OCI-LY1 (cell line): ENCODE results near the gene ARHGAP22.

Experiments
- H2AFZ ChIP-seq: fragments of 200-600 bp; sonication (generic), shearing (Covaris generic); 2 replicates; pipeline ENCODE4 v1.6.0; 2014; ENCODE audit warnings: antibody characterized with exemption, mild to moderate bottlenecking, low read length
- H3F3A ChIP-seq: fragments of 200-600 bp; sonication (generic), shearing (Covaris generic); 2 replicates; pipeline ENCODE4 v1.6.0; 2014; ENCODE audit warnings: mild to moderate bottlenecking, antibody characterized with exemption, low read length, moderate library complexity; ENCODE audit not compliant: insufficient read depth
- H3K27ac ChIP-seq: fragments of 200-600 bp; sonication (generic); 2 replicates; pipeline ENCODE4 v1.5.1; 2014; ENCODE audit warnings: low read length, mixed run types, mild to moderate bottlenecking, low read depth; ENCODE audit not compliant: poor library complexity, severe bottlenecking
- H3K27me3 ChIP-seq: fragments of 200-600 bp; sonication (generic); 2 replicates; pipeline ENCODE4 v1.6.0; 2014; ENCODE audit warnings: antibody characterized with exemption, mild to moderate bottlenecking, low read length, moderate library complexity; ENCODE audit not compliant: insufficient read depth
- H3K36me3 ChIP-seq: fragments of 200-600 bp; sonication (generic); 2 replicates; pipeline ENCODE4 v1.6.1; 2014; ENCODE audit warnings: mild to moderate bottlenecking, antibody characterized with exemption, low read length, moderate library complexity, mixed read lengths; ENCODE audit not compliant: insufficient read depth
- H3K4me1 ChIP-seq: fragments of 200-600 bp; sonication (generic); 2 replicates; pipeline ENCODE4 v1.5.1; 2014; ENCODE audit warnings: mild to moderate bottlenecking, low read length, moderate library complexity; ENCODE audit not compliant: insufficient read depth, severe bottlenecking
- H3K4me2 ChIP-seq: fragments of 200-600 bp; sonication (generic), shearing (Covaris generic); 2 replicates; pipeline ENCODE4 v1.6.1; 2014; ENCODE audit warnings: low read length
- H3K4me3 ChIP-seq: fragments of 200-600 bp; sonication (generic); 2 replicates; pipeline ENCODE4 v1.5.1; 2014; ENCODE audit warnings: low read length, low read depth, mild to moderate bottlenecking, mixed read lengths; ENCODE audit not compliant: poor library complexity, severe bottlenecking
- H3K79me2 ChIP-seq: fragments of 200-600 bp; shearing (Covaris generic); 2 replicates; pipeline ENCODE4 v1.6.1; 2016; ENCODE audit warnings: mixed run types, low read length, mixed read lengths; ENCODE audit not compliant: insufficient read depth
- H3K9ac ChIP-seq: fragments of 200-600 bp; sonication (generic), shearing (Covaris generic); 2 replicates; pipeline ENCODE4 v1.6.1; 2014; ENCODE audit warnings: mild to moderate bottlenecking, low read length, mixed read lengths
- H3K9me2 ChIP-seq: fragments of 200-600 bp; sonication (generic), shearing (Covaris generic); 2 replicates; pipeline ENCODE4 v1.6.1; 2014; ENCODE audit warnings: low read depth, mild to moderate bottlenecking, low read length, mixed read lengths
- H3K9me3 ChIP-seq: fragments of 200-600 bp; shearing (Covaris generic); 2 replicates; pipeline ENCODE4 v1.6.1; 2014; ENCODE audit warnings: low read length, mixed read lengths
- H4K20me1 ChIP-seq: fragments of 200-600 bp; sonication (generic), shearing (Covaris generic); 2 replicates; pipeline ENCODE4 v1.6.0; 2016; ENCODE audit warnings: mild to moderate bottlenecking, low read length; ENCODE audit not compliant: insufficient read depth
- CTCF ChIP-seq: fragments of 200-600 bp; sonication (generic), shearing (Covaris generic); IDR thresholded peaks from 2 replicates; pipeline ENCODE4 v1.5.1; 2017; ENCODE audit warnings: mild to moderate bottlenecking, antibody characterized with exemption, low read length, moderate library complexity, mixed read lengths
- EZH2 ChIP-seq: fragments of 200-600 bp; sonication (generic), shearing (Covaris generic); IDR thresholded peaks from 2 replicates; pipeline ENCODE4 v1.8.0; 2017; ENCODE audit warnings: borderline replicate concordance, mixed run types, mild to moderate bottlenecking, antibody characterized with exemption, low read length, moderate library complexity, mixed read lengths

Gene ARHGAP22

DNA sequence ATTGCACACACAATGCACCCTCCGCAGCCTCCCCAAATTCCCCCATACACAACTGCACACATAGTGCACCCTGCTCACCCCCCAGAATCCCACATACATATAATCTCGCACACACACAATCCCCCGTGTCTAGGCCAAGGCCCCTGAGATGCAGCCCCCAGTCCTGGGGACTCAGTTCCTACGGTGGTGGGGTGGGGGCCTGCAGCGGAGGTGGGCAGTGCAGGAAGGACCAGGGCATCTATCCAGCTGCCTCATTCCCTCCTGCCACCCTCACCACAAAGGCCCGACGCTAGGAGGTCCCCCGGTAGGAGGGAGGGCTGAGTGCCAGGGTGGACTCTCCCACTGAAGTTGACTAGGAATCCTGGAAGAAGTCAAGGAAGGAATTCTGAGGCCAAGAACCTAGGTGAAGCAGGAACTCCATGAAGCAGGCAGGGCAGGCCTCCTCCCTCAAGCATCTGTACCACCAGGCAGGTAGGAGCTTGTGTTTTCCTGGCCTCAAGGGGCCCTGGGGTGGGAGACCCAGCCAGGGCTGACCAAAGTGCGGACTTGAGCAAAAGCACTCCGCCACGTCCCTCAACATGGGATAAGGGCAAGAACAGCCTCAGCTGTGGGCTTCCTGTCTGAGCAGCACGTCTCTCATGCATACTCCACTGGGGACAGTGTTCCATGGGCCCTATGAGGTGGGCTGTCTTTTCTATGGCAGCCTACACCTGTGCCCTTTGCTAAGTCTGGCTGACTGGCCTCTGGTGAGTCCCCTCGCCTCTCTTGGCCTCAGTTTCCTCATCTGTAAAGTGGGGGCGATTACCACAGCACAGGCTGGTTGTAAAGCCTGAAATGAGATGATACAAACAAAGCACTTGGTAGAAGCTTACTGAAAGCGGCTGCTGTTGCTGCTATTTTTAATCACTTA is 152.6 kb downstream of the ARHGAP22 start:
- H2AFZ ChIP-seq: no peak overlapping the region
- TF ChIP-seq CTCF (no peak), EZH2 (no peak)
- no peaks in the 10 kb centered on the region for H4K20me1 ChIP-seq
- H3K9ac ChIP-seq: no peak overlapping the region
- no peaks in the 10 kb centered on the region for H3F3A ChIP-seq
- no peak overlapping the region for H3K4me3 ChIP-seq
- H3K4me1 ChIP-seq: no peaks in the 10 kb centered on the region
- no peaks in the 10 kb centered on the region for H3K9me3 ChIP-seq
- no peak overlapping the region for H3K4me2 ChIP-seq
- H3K36me3 ChIP-seq: no peaks in the 10 kb centered on the region
- no peaks in the 10 kb centered on the region for H3K27me3 ChIP-seq
- H3K27ac ChIP-seq: no peak overlapping the region
- no peaks in the 10 kb centered on the region for H3K9me2 ChIP-seq
- H3K79me2 ChIP-seq: no peaks in the 10 kb centered on the region

- Histone ChIP-seq H4K20me1 (no peaks in the 10 kb centered on the region), H3K27me3 (no peaks in the 10 kb centered on the region), H3F3A (no peaks in the 10 kb centered on the region), H3K4me1 (no peaks in the 10 kb centered on the region), H3K9me3 (no peaks in the 10 kb centered on the region), H3K9ac (no peak overlapping the region), H3K9me2 (no peaks in the 10 kb centered on the region), H2AFZ (no peak overlapping the region), H3K4me3 (no peak overlapping the region), H3K4me2 (no peak overlapping the region), H3K79me2 (no peaks in the 10 kb centered on the region), H3K27ac (no peak overlapping the region), H3K36me3 (no peaks in the 10 kb centered on the region)
- no peak for TF ChIP-seq CTCF
- no peak for TF ChIP-seq EZH2
Observed at GRCh38 chr10:48450741-48451466, 154.0 kb downstream of the ARHGAP22 start.

- no peaks in the 10 kb centered on the region for H3K9me2 ChIP-seq
- no peak overlapping the region for H3K4me3 ChIP-seq
- no peak overlapping the region for H3K27ac ChIP-seq
- H3K9ac ChIP-seq: no peak overlapping the region
- H3K27me3 ChIP-seq: no peaks in the 10 kb centered on the region
- no peaks in the 10 kb centered on the region for H4K20me1 ChIP-seq
- no peaks in the 10 kb centered on the region for H3K9me3 ChIP-seq
- H3K4me1 ChIP-seq: no peaks in the 10 kb centered on the region
- TF ChIP-seq CTCF: no peak
- no peak for TF ChIP-seq EZH2
- no peaks in the 10 kb centered on the region for H3F3A ChIP-seq
- H3K36me3 ChIP-seq: no peaks in the 10 kb centered on the region
- H3K4me2 ChIP-seq: no peak overlapping the region
- no peaks in the 10 kb centered on the region for H3K79me2 ChIP-seq
- H2AFZ ChIP-seq: no peak overlapping the region
Observed at GRCh38 chr10:48450233-48450740, 154.6 kb downstream of the ARHGAP22 start.
